ENCODE data around the gene CPNE4.

CPNE4 gene

GRCh38 chr3:131831608-131832007, 203.2 kb downstream of the CPNE4 start:
- Histone ChIP-seq H3F3A (ENCODE audit: insufficient read depth, low read length) (no peaks in the 10 kb centered on the region), H3K27me3 (ENCODE audit: insufficient read depth, low read length) (no peaks in the 10 kb centered on the region), H3K27ac (ENCODE audit: low read depth, low read length, poor library complexity, severe bottlenecking) (no peak overlapping the region), H3K4me1 (ENCODE audit: insufficient read depth, low read length, severe bottlenecking) (no peaks in the 10 kb centered on the region), H3K4me2 (ENCODE audit: low read length) (no peak overlapping the region), H3K9me2 (ENCODE audit: low read depth, low read length) (no peaks in the 10 kb centered on the region), H3K79me2 (ENCODE audit: insufficient read depth, low read length) (no peaks in the 10 kb centered on the region), H3K36me3 (ENCODE audit: insufficient read depth, low read length) (no peaks in the 10 kb centered on the region), H3K9ac (ENCODE audit: low read length) (no peak overlapping the region), H3K9me3 (ENCODE audit: low read length) (no peaks in the 10 kb centered on the region), H4K20me1 (ENCODE audit: insufficient read depth, low read length) (no peaks in the 10 kb centered on the region), H3K4me3 (ENCODE audit: low read depth, low read length, poor library complexity, severe bottlenecking) (no peak overlapping the region), H2AFZ (ENCODE audit: low read length) (no peak overlapping the region)
- TF ChIP-seq CTCF (IDR thresholded peaks at IDR 0.05; ENCODE audit: low read length) (no peak), EZH2 (IDR thresholded peaks at IDR 0.05; ENCODE audit: borderline replicate concordance, low read length) (no peak)

GRCh38 chr3:131821191-131821762, 213.5 kb downstream of the CPNE4 start:
- no peak overlapping the region for H3K9ac ChIP-seq (ENCODE audit: low read length)

GRCh38 chr3:131819381-131820055, 215.3 kb downstream of the CPNE4 start:
- H3K9ac ChIP-seq (ENCODE audit: low read length), result no peak overlapping the region
- H3K27ac ChIP-seq (ENCODE audit: low read depth, low read length, poor library complexity, severe bottlenecking), result no peak overlapping the region
- TF ChIP-seq CTCF (IDR thresholded peaks at IDR 0.05; ENCODE audit: low read length), result no peak
- no peak for TF ChIP-seq EZH2 (IDR thresholded peaks at IDR 0.05; ENCODE audit: borderline replicate concordance, low read length)

More at GRCh38 chr3:131821191-131821762, 213.5 kb downstream of the CPNE4 start:
- Histone ChIP-seq H3K27ac (ENCODE audit: low read depth, low read length, poor library complexity, severe bottlenecking) (no peak overlapping the region), H3K27me3 (ENCODE audit: insufficient read depth, low read length) (no peaks in the 10 kb centered on the region), H3K79me2 (ENCODE audit: insufficient read depth, low read length) (no peaks in the 10 kb centered on the region), H3F3A (ENCODE audit: insufficient read depth, low read length) (no peaks in the 10 kb centered on the region), H3K36me3 (ENCODE audit: insufficient read depth, low read length) (no peaks in the 10 kb centered on the region), H3K4me3 (ENCODE audit: low read depth, low read length, poor library complexity, severe bottlenecking) (no peak overlapping the region), H3K9me2 (ENCODE audit: low read depth, low read length) (no peaks in the 10 kb centered on the region), H3K9me3 (ENCODE audit: low read length) (no peaks in the 10 kb centered on the region), H3K4me1 (ENCODE audit: insufficient read depth, low read length, severe bottlenecking) (no peaks in the 10 kb centered on the region), H3K4me2 (ENCODE audit: low read length) (no peak overlapping the region), H2AFZ (ENCODE audit: low read length) (no peak overlapping the region), H4K20me1 (ENCODE audit: insufficient read depth, low read length) (no peaks in the 10 kb centered on the region)
- TF ChIP-seq EZH2 (IDR thresholded peaks at IDR 0.05; ENCODE audit: borderline replicate concordance, low read length) (no peak), CTCF (IDR thresholded peaks at IDR 0.05; ENCODE audit: low read length) (no peak)

More at GRCh38 chr3:131819381-131820055, 215.3 kb downstream of the CPNE4 start:
- no peaks in the 10 kb centered on the region for H3K27me3 ChIP-seq (ENCODE audit: insufficient read depth, low read length)
- H3K79me2 ChIP-seq (ENCODE audit: insufficient read depth, low read length), result no peaks in the 10 kb centered on the region
- no peaks in the 10 kb centered on the region for H3K9me2 ChIP-seq (ENCODE audit: low read depth, low read length)
- H3K4me3 ChIP-seq (ENCODE audit: low read depth, low read length, poor library complexity, severe bottlenecking), result no peak overlapping the region
- no peaks in the 10 kb centered on the region for H3F3A ChIP-seq (ENCODE audit: insufficient read depth, low read length)
- no peaks in the 10 kb centered on the region for H3K36me3 ChIP-seq (ENCODE audit: insufficient read depth, low read length)
- H2AFZ ChIP-seq (ENCODE audit: low read length), result no peak overlapping the region
- H3K4me2 ChIP-seq (ENCODE audit: low read length), result no peak overlapping the region
- no peaks in the 10 kb centered on the region for H4K20me1 ChIP-seq (ENCODE audit: insufficient read depth, low read length)
- H3K9me3 ChIP-seq (ENCODE audit: low read length), result no peaks in the 10 kb centered on the region
- no peaks in the 10 kb centered on the region for H3K4me1 ChIP-seq (ENCODE audit: insufficient read depth, low read length, severe bottlenecking)

Measured in OCI-LY1 (cell line).